HG02588 (cell line): ENCODE measurements around the gene CES2.
"Not testable (repeated sequence)": the region's sequence is repeated elsewhere in the genome, so short reads cannot be mapped to it uniquely, and the experiment has no call there.

Experiments used
- ATAC-seq: cut with Tn5 transposase; IDR thresholded peaks from one replicate; pipeline ENCODE4 v1.9.1; 2021; ENCODE audit warnings: mild to moderate bottlenecking, moderate library complexity; ENCODE audit not compliant: unreplicated experiment

Gene CES2

GRCh38 chr16:66934138-66934838, 1.0 kb upstream of the CES2 start, which contains the start of gene CIAO2B:
Gene CIAO2B (minus strand): TSS chr16:66934402. CDS start chr16:66934364, 38 bp downstream.
- ATAC-seq: peak; percentile 80

GRCh38 chr16:66934839-66935313, 440 bp upstream of the CES2 start:
- not testable (repeated sequence) for ATAC-seq

- ATAC-seq: no peak
Measured at GRCh38 chr16:66936462-66936861, 1.1 kb downstream of the CES2 start.

- no peak for ATAC-seq
Measured at GRCh38 chr16:66936889-66937554, 1.7 kb downstream of the CES2 start.

GRCh38 chr16:66937725-66938337, 2.5 kb downstream of the CES2 start:
- ATAC-seq: no peak

- ATAC-seq: no peak
Measured at GRCh38 chr16:66939366-66939765, 4.0 kb downstream of the CES2 start.

- no peak for ATAC-seq
Measured at GRCh38 chr16:66940236-66940635, 4.9 kb downstream of the CES2 start.

GRCh38 chr16:66942981-66943380, 7.7 kb downstream of the CES2 start:
- ATAC-seq: no peak

GRCh38 chr16:66943426-66944053, 8.2 kb downstream of the CES2 start:
- no peak for ATAC-seq

GRCh38 chr16:66944054-66944441, 8.7 kb downstream of the CES2 start:
- ATAC-seq: no peak

- ATAC-seq: not testable (repeated sequence)
Measured at GRCh38 chr16:66944971-66945370, 9.7 kb downstream of the CES2 start.

GRCh38 chr16:66945939-66946338, 10.6 kb downstream of the CES2 start:
- no peak for ATAC-seq

GRCh38 chr16:66946541-66946940, 11.2 kb downstream of the CES2 start:
- no peak for ATAC-seq

- no peak for ATAC-seq
Measured at GRCh38 chr16:66946974-66947301, 11.6 kb downstream of the CES2 start.

- ATAC-seq: peak; percentile 60
Measured at GRCh38 chr16:66947302-66948065, 12.2 kb downstream of the CES2 start.

- no peak for ATAC-seq
Measured at GRCh38 chr16:66948134-66948836, 13.0 kb downstream of the CES2 start.

- ATAC-seq: no peak
Measured at GRCh38 chr16:66948837-66949225, 13.5 kb downstream of the CES2 start.

- no peak for ATAC-seq
Measured at GRCh38 chr16:66949472-66949871, 14.2 kb downstream of the CES2 start.

- ATAC-seq: no peak
Measured at GRCh38 chr16:66950437-66950836, 15.1 kb downstream of the CES2 start.
